Middle frontal gyrus (tissue), 1 donor: ENCODE results near the gene PRDM12.
"Not testable (repeated sequence)": the region's sequence is repeated elsewhere in the genome, so short reads cannot be mapped to it uniquely, and the experiment has no call there.

Experiments
- DNase-seq: peaks from one replicate; pipeline ENCODE4 v3.0.0-alpha.2; 2015; ENCODE audit warnings: low spot score; ENCODE audit errors: extremely low spot score

The PRDM12 gene

DNA sequence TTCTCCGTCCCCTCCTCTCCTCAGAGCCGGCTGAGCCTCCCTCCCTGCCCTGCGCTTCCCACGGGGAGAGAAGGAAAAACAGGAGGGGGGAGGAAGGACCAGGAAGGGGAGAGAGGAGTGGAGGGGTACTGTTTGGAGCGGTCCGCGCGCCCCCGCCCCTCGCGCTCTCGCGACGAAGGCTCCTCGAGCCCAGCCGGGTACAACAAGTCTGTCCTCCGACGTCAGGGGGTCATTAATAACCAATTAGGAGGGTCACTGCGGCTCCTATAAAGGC, 480 bp upstream of the PRDM12 start:
- DNase-seq: no peak

DNA sequence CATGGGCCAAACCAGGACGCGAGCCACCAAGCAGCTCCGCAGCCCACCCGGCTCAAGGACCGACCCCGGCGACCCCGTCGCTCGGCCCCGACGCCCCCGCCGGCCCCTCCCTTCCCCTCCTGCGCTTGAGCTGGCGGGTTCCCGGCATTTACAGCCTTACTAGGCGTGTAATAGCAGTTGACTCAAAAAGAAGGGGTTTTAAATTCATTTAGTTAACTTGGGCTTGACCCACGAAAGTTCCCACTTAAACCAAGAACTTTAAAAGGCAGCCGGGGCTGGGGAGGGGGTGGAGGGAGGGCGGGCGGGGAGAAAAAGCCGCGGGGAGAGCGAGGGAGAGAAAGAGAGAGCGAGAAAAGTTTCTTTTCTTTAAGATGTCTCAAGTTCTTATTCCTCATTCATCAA, 636 bp downstream of the PRDM12 start:
- DNase-seq: no peak

DNA sequence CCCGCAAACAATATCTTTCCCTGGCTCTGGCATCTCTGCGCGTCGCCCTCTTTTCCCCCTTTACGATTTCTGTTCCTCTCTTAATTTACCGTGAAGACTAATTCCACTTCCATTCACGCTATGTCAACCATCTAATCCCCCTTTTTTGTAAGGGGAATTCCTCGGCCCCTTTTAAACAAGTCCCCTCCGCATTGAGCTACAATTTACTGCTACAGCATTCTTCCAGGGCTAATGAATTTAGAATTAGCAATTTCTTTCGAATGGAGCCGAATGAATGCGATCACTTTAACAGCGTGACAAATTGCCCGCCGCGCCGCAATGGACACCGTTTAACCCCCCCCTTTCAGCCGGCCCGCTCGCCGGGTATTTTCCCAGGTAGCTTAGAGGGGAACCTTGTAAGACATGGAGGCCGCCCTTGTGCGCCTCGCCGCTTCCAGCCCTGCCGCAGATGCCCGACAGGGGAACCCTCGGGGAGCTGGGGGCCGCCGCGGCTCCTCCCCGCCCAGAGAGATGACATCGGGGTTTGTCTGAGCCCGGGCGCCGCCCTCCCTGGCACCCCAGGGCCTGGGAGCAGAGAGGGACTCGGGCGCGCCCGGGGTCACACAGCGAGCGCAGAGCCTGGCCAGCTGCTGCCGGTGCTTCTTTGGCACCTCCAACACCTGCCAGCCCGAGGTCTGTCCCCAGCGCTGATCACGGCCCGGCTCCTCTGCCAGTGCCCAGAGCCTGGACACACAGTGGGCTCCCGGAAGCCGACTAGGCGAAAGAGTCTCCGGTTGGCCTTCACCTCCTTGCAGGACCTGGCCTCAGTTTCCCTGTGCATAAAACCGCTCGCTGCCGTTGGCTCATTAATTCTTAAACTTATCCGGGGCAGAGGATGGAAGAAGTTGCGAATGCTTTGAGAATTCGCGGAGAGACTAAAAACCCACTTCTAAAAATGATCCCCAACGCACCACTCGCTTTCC, 1.3 kb downstream of the PRDM12 start:
- no peak for DNase-seq

DNA sequence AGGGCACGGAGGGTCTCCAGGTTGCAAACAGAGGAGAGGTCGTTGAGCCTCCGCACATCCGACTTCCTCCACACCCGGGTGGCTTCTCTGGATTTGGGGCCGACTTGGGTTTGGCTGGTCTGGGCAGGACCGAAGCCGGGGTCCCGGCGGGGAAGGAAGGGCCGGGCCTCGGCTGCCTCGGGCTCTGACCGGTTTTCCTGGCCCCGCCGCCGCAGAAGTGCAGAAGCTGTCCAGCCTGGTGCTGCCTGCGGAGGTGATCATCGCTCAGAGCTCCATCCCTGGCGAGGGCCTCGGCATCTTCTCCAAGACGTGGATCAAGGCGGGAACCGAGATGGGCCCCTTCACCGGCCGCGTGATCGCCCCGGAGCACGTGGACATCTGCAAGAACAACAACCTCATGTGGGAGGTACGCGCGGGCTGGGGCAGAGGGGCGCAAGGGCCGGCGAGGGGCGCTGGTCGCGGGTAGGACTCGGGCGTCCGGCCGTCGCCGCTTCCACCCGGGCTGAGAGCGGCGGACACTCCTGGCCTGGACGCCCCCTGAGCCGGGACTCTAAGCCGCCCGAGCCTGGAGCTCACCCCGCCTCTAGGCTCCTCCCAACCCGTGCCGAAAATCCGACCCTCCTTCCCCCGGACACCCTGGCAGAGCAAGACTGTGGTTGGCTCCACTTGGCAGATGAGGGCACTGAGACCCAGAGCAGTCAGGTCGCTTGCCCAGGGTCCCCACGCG, 2.2 kb downstream of the PRDM12 start:
- DNase-seq: no peak

DNA sequence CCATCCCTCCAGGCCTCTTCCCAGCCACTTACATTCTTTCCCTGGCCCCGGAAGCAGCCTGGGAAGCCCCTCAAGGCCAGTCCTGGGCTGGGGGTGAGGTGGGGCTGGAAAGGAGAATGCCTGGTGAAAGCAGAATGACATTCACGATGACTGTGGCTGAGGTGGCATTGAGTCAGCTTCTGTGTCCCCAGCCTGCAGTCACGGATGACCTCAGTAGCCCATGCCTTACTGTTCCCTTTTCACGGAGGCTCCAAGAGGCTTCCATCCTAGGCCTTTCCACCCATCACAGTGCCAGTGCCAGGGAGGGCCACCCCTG, 2.7 kb downstream of the PRDM12 start:
- no peak for DNase-seq

DNA sequence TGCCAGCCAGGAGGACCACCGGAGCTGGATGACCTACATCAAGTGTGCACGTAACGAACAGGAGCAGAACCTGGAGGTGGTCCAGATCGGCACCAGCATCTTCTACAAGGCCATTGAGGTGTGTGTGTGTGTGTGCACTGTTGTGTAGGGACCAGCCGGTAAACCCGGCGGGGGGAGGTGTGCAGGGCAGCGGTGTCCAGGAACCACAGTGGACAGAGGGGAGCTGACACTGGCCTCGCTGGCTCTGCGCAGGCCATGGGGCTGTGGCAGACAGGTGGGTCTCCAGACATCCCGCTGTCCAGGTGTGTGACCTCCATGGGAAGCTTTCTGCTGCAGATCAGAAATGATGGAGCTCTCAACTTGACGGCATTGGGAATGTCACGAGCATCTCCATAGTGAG, 3.8 kb downstream of the PRDM12 start:
- DNase-seq: no peak

DNA sequence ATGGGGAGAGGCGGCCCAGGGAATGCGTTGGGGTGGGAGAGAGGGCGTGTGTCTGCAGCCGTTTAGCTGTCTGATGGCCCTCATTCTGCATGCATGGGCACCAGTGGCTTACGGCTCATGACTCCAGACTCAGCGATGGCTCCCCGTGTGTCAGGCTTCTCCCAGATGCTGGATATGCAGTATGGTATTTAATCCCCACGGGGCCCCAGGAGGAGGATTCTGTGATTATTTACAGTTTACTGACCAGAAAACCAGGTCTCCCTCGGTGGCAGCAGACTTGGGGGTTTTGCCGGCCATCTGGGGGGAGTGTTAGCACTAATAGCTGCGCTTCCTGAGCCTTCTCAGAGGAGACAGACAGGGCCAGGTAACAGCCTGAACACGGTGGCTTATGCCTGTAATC, 4.3 kb downstream of the PRDM12 start:
- no peak for DNase-seq

DNA sequence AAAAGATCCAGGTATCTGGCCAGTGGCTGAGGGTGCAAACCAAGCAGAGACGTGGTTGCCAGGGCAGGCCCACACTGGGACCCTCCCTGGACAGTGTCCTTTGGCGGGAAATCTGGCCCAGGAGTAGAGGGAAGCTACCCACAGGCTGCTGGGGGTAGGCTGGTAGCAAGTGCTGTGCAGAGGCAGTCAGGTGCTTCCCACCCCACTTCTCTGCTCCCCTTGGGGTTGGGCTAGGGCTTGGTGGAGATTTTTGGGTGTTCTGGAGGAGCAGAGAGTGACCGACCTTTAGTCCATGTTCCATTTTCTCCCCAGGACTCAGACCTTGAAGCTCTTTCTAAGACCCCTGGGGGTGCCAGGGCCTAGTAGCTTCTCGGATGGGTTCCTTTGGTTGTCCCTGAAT, 5.6 kb downstream of the PRDM12 start:
- no peak for DNase-seq

DNA sequence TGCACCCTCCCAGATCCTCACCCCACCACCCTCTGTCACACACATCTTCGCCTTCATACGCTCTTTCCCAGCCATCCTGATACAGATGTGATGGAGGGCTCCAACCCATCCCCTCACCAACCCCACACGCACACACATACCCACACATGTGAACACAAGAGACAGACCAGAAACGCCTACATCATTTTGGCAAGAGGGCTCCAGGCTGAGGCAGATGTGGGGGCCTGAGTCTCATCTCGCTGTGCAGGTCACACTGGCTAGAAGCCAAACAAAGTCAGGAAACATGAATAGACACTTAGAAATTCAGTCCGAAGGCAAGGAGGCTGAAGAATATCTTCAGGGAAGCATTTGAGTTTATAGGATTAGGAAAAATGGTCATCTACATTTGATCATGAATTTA, 6.2 kb downstream of the PRDM12 start:
- DNase-seq: no peak

DNA sequence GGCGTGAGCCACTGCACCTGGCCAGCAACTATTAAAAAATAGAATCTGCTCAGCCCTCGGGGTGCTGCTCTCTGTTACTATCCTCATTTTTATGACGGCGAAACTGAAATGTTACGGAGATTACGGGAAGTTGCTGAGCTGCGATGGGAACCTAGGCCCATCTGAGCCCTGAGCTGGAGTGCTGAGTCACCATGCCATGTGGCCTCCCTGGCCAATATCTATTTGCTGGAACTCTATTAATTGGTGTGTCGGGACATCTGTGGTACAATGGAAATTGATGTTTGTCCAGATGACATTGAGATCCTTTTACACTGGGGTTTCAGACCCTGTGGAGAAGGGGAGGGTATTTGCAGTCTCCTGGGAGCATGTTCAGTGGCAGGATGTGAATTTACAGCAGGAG, 8.1 kb downstream of the PRDM12 start:
- DNase-seq: no peak

DNA sequence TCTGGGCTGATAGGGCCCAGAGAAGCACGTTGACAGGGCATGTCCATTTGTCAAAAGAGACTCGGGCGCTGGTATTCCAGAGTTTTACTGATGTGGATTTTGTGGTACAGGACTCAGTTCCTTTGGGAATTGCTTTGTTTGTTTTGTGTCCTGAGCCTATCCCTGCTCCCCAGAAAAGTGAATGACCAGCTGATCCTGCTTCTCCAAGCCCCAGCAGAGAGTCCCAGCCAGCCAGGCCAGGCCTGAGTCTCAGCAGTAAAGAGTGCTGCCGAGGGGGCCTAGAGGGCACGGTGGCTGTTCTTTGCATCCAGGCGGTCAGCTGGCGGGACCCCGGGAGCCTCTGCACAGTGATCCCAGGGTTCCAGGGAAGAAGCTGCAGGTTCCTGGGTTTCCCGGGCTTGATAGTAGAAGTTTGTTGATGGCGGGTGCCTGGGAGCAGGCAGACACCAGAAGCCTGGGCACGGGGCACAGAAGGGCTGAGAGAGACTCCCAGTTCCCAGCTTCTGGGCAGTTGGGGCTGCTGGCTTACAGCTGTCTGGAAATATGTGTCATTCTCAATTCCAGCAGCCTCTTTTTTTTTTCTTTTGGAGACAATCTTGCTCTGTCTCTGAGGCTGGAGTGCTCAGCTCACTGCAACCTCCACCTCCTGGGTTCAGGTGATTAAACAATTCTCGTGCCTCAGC, 8.7 kb downstream of the PRDM12 start:
- DNase-seq: no peak

DNA sequence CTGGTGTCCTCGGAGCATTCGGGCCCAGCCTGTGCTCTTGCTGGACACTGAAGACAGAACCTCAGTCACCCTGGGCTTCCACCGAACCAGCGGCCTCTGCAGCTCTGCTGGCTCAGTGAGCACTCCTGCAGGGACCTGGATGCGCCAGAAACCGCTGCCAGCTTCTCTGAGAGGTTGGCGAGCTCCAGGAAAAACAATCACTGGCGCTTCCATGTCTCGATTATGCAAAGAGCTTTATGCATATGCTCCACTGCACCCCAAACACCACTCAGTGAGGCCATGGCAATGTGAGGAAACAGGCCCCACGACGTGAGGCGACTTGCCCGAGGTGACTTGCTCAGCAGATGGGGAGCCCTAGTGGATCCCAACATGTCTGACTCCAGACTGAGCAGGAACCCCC, 11.0 kb downstream of the PRDM12 start:
- DNase-seq: no peak

DNA sequence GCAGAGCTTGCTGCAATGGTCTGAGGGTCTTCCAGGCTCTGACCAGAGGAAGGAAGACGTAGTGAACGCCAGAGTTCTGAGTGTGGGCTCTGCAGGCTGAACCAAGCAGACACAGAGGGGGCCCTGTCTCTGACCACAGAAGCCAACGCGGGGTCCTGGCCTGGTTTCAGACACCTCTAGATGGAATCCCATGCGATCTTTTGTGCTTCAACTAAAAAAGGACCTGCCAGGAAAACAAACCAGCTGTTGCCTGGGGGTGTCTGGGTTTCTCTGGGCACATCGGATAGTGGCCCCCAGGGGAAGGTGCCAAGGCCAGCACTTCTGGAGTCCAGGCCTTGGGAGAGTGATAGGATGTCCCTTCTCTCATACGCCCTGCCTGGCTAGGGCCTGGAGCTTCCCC, 12.9 kb downstream of the PRDM12 start:
- DNase-seq: no peak

DNA sequence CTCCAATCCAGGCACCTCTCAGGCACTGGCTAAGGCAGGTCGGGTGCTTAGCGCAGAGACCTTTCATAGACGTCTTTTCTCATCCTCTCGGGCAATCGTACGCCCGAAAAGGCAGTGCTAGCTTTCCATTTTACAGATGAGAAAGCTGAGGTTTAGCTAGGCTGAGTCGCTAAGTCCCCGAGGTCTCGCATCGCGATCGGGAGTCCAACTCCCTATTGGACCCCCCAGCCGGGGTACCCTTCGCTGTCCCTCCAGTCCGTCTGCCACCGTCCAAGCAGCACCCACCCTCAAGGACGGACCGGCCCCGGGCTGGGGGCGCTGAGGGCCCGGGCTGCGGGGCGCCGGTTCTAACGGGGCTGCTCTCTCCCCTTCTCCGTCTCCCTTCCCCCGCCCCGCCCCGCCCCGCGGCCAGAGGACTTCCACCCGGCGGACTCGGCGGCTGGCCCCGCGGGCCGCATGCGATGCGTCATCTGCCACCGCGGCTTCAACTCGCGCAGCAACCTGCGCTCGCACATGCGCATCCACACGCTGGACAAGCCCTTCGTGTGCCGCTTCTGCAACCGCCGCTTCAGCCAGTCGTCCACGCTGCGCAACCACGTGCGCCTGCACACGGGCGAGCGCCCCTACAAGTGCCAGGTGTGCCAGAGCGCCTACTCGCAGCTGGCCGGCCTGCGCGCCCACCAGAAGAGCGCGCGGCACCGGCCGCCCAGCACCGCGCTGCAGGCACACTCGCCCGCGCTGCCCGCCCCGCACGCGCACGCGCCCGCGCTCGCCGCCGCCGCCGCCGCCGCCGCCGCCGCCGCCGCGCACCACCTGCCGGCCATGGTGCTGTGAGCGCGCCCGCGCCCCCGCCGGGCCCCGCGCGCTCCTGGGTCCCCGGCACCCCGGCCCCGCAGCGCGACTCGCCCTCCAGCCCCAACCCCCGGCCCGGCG, 16.7 kb downstream of the PRDM12 start:
- DNase-seq: peak; percentile 44

DNA sequence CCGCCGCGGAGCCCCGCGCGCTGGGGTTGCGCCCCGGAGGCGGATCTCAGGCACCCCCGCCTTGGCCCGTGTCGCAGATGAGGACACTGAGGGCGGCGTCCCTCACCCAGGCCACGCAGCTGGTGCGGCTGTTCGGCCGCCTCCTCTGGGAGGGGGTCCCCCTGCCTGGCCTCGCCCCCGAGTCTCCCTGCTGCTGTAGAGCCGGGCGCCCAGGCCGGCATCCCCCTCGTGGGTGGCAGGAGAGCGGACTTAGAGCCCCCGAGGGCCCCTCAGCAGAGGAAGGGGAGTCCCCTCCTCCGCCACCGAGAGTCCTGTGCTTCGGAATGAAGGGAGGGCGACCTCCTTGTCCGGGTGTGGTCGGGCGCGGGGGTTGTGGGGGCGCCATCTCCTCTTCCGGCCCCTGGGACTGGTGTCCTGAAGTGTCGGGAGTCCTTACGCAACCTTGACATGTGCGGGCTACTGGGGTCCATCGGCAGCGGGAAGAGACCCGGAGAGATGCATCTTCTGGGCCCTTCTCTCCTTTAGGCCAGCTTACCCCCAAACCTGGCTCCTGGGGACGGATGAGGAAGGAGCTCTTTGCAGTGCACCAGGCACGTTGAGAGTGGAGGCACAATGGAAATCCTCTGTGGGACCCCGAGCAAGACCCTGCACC, 17.5 kb downstream of the PRDM12 start:
- DNase-seq: no peak

DNA sequence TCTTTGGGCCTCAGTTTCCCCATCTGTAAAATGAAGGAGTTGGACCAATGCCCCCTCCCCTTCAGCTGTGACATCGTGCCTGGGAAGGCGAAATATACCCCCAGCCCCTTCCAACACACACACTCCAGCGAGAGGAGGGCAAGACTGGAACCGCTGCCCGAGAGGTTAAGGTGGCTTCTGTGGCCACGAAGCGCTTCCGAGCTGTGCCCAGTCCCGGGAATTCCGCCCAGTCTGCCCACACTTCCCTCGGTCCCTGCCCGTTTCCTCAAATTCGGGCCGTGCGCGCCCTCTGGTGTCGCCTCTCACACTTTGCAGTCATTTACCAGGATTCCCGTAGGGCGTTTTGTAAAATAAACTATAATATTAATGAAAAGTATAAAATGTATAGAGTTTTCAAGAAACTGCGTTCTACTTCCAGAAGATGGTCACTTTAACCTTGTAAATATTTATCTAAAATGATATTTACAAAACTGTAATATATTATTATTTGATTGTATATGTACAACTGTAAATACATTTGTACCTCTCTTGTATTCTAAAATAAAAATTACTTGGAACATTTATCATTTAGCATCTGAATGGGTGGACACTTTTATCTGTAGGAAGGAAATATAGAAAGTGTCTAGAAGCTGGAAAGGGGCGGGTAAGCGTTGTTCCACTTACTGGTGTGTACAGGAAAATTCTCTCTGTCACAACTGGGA, 18.2 kb downstream of the PRDM12 start:
- DNase-seq: peak; percentile 85

DNA sequence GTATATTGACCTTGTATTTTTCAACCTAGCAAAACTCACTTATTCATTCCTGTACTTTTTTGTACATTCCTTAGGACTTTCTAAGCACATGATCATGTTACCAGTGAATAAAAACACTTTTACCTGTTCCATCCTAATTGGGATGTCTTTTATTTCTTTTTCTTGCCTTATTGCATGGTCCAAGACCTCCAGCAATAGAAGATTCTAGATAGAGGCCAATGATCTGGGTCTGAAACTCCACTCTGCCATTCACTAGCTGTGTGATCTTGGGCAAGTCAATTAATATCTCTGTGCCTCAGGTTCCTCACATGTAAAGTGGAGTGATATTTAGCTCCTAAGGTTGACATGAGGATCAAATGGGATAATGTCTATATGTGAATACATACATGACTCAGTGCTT, 20.7 kb downstream of the PRDM12 start:
- no peak for DNase-seq

DNA sequence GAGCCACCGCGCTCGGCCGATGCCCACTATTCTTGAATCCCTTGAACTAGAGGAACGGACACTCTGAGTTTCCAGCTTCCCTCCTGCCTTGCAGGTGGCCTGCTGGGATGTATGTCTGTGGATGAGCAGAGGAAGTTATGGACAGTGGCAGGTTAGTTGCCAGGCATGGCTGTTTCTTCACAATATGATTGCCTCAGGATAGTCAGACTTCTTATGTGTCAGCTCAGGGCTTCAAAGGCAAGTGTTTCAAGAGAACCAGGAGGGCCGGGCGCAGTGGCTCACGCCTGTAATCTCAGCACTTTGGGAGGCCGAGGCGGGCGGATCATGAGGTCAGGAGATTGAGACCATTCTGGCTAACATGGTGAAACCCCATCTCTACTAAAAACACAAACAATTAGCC, 21.6 kb downstream of the PRDM12 start:
- DNase-seq: not testable (repeated sequence)

DNA sequence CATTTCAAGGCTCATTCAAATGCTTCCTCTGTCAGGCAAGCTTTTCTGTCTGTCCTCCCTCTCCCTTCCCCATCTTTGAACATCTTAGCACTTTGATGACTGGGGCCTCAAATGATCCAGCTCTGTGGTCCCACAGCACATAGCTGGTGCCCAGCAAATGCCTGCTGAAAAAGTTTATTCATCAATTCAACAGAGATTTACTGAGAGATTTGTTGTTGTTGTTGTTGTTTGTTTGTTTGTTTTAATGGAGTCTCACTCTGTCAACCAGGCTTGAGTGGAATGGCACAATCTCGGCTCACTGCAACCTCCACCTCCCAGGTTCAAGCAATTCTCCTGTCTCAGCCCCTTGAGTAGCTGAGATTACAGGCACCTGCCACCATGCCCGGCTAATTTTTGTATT, 23.2 kb downstream of the PRDM12 start:
- no peak for DNase-seq

DNA sequence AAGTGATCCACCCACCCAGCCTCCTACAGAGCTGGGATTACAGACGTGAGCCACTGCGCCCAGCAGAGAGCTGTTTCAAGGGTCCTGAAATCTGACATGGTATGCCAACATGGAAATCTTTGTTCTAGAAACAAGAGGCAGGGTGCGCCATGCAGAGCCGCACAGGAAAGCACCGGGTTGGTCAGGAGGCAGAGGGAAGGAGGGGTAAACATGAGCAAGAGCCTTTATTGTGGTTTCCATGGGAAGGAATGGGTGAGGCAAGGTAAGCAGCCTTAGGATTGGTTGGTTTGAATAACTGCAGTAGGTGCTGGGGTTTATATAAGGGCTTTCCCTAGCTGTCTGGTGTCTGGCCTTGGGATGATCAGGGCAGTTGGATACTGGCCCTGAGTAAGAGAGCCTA, 23.7 kb downstream of the PRDM12 start:
- DNase-seq: no peak
